Fibroblast of skin of right quadriceps (primary cell): ENCODE data around the gene DOCK2.
A peak's percentile ranks its signal among the peaks of the same experiment; 100 is the strongest.
"Not testable (repeated sequence)": the region's sequence is repeated elsewhere in the genome, so short reads cannot be mapped to it uniquely, and the experiment has no call there.

ENCODE experiments used
- DNase-seq: peaks from one replicate; pipeline ENCODE4 v3.0.0-alpha.2; 2013

DOCK2 gene

DNA sequence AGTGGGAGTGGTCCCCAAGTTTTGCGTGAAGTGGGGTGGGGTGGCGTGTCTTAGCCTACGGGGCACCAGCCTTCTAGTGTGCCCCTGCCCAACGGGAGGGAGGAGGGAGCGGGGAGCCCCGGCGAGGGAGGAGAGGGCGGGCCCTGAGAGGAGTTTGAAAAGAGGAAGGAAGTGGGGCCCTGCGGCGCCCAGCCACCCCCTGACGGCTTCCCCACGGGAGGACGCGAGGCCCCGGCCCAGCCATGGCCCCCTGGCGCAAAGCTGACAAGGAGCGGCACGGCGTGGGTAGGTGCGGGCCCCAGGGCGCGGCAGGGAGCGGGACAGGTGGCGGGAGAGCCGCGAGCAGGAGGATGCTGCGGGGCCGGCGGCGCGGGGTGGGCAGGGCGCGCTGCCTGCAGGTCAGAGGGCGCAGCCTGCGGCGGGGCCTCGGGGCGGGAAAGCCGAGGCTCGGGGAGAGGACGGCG, at the start of gene DOCK2:
DOCK2 (plus strand) TSS at position 191 of the 464 bp plus-strand sequence; CDS start at position 243, 52 bp downstream.
- no peak for DNase-seq

DNA sequence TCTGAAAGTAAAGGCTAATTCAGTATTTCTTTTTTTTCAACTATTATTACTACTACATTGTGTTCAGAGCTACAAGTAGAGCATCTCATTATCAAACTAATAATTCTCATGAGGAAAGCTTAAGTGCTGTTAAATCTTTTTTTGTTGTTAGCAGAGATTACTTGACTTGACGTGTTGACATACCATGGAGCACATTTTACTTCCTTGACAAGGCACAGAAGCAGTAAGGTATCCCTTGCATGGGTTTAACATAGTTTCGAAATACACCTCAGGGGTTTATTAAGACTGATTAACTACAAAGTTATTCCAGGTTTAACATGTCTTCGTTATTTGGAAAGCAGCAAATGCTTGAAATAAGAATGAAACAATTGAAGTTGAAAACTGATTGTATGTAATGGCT, 46.5 kb upstream of the DOCK2 start:
- no peak for DNase-seq

DNA sequence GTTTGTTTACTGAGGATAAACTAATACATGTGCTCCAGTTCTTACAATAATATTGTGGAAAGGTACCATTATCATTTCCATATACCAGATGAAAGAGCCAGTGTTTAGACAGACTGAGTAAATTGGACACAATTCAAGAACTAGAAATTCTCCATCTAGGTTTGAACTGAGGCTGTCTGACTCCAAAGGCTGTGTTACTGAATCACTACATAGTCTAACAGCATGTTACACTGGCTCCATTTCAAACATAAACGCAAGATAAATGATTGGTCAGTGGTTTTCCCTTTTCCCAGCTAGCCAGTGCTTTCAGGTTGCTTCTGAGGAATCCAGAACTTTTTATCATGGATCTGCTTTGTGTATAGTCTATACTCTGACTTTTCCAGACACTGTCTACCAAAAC, 45.4 kb upstream of the DOCK2 start:
- peak; percentile 19 for DNase-seq

DNA sequence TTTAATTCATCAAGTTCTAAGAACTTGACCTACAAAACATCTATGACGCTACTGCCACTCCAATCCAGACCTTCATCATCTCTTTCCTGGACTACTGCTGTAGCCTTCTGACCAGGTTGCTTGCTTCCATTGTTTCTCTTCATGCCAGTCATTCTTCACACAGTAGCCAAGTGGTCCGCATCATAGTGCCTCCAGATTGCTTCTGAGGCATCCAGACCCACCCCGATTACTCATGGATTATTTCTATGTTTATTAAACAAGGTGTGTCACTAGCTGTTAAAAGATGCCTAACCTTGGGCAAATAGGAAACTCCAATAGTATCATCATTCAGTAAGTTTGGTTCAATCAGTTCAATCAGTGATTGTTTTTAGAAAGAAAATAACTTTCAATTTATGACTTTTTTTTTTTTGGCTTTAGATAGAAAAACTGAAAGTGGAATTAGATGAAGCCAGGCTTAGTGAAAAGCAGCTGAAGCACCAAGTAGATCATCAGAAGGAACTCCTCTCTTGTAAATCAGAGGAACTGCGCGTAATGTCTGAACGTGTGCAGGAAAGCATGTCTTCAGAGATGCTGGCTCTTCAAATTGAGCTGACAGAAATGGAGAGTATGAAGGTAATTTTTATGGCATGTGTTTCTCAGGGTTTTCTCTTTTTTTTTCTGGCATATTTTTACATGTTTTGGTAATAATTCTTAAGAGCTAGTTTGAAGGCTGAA, 44.0 kb upstream of the DOCK2 start:
- DNase-seq, result no peak

DNA sequence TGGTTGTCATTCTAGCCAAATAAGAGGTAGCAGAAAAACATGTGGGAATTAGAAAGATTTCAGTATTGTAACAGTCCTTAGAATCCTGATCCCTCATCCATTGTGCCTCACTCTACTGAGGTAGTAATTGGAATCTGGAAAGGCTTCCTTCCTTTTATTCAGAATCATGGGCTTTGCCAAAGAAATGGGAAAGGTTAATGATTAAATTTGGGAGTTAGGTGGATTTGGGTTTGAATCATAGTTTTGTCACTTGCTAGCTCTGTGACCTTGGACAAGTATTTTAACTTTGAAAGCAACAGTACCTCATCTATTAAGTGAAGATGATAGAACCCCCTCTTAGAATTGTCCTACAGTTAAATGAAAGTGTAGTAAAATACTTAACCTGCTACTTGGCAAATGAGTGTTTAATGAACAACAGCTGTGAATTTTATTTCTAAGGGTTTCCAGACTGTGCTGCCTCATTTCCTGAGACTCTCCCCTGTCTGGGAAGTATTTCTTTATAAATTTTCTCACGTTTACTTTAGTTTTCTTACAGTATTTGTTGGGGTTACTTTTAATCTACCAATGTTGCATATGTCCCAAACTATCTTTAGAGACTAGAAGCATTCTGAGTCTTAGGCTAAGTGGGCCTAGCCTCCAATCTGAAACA, 41.8 kb upstream of the DOCK2 start:
- peak; percentile 44 for DNase-seq

DNA sequence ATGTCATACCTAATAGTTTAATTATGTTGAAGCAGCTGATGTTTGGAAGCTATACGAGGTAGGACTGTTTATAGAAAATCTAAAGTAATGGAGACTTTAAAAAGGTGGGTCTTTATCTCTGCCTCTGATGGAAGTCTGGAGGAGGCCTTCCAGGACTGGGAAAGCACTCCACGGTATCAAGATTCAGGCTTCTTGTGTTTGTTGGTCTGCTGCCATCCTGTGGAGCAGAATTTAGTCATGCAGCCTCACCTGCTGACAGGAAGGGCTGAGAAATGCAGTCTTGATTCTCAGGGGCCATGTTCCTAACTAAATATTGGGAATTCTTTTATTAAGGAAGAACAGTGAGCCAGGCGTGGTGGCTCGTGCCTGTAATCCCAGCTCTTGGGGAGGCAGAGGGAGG, 37.6 kb upstream of the DOCK2 start:
- no peak for DNase-seq

DNA sequence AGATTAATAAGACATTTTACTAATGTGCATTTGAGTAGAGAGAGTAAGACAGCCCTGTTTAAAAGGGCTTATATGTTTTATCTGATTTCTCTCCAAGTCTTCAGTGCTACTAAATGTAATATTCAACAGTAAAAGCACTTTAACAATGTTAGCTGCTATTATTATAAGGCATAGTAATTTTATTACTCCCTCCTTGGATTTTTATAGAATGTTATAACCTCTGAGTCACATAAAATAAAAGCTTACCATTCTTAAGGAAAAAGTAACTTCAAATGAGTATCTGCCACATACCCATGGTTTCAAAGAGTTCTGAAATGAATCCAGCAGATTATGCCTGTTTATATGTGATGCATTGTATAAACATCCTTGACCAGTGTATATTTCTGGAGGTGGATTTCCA, 34.5 kb upstream of the DOCK2 start:
- peak; percentile 40 for DNase-seq

DNA sequence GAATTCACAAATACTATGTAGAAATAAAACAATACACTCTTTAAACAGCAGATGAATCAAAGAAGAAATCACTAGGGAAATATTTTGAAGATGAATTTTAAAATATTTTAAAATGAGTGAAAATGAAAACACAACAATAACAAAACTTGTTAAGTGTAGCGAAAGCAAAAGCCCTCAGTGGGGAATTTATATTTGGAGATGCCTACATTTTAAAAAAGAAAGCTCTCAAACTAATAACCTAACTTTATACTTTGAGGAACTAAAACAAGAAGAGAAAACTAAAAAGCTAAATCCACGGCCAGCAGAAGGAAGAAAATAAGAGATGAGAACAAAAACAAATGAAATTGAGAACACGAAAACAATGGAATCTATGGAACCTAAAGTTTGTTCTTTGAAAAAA, 30.8 kb upstream of the DOCK2 start:
- DNase-seq, result no peak

DNA sequence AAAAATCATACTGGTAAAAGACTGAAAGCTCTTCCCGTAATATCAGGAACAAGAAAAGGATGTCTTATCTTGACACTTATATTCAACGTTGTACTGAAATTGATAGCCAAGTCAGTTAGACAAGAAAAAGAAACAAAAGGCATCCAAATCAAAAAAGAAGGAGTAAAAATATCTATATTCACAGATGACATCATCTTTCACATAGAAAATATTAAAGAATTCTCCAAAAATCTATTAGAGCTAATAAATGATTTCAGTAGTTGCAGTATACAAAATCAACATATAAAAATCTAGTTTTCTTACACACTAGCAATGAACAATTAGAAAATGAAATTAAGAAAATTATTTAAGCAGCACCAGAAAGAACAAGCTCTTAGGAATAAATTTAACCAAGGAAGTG, 29.2 kb upstream of the DOCK2 start:
- no peak for DNase-seq

DNA sequence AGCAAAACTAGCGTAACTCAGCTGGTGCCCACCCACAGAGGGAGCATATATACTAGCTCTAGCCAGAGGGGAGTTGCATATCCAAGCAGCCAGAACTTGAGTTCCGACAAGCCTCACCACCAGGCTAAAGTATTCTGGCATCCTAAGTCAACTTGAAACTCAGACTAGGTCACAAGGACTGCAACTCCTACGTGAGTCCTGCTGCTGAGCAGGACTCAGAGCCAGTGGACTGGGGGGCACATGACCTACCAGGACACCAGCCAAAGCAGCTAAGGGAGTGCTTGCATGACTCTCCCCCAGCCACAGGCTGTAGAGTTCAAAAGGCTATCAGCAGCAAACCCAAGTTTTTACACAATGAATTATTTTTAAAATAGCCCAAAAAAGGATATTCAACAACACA, 27.4 kb upstream of the DOCK2 start:
- no peak for DNase-seq

DNA sequence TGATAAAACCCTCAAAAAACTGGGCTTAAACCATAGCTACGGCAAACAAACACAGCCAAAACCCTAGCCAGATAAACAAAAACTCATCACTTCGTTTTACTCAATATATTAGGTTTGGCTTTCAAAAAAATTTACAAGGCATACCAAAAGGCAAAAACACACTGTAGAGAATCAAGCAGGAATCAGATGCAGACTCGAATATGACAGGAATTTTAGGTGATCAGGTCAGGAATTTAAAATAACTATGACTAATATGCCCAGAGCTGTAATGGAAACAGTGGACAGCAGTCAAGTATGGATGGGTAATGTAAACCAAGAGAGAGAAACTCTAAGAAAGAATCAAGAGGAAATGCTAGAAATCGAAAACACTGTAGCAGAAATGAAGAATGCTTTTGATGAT, 26.5 kb upstream of the DOCK2 start:
- DNase-seq, result peak; percentile 32

DNA sequence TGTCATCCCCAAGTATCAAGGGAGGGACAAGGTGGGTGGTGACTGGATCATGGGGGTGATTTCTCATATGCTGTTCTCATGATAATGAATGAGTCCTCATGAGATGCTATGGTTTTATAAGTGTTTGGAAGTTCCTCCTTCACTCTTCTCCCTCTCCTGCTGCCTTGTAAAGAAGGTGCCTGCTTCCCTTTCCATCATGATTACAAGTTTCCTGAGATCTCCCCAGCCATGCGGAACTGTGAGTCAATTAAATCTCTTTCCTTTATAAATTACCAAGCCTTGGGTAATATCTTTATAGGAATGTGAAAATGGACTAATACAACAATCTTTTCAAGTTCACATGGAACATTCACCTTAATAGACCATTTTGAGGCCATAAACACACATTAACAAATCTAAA, 21.5 kb upstream of the DOCK2 start:
- no peak for DNase-seq

DNA sequence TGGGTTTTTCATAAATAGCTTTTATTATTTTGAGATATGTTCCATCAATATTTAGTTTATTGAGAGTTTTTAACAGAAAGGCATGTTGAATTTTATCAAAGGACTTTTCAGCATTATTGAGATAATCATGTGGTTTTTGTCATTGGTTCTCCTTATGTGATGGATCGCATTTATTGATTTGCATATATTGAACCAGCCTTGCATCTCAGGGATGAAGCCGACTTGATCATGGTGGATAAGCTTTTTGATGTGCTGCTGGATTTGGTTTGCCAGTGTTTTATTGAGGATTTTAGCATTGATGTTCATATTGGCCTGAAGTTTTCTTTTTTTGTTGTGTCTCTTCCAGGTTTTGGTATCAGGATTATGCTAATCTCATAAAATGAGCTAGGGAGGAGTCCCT, 12.8 kb upstream of the DOCK2 start:
- not testable (repeated sequence) for DNase-seq

DNA sequence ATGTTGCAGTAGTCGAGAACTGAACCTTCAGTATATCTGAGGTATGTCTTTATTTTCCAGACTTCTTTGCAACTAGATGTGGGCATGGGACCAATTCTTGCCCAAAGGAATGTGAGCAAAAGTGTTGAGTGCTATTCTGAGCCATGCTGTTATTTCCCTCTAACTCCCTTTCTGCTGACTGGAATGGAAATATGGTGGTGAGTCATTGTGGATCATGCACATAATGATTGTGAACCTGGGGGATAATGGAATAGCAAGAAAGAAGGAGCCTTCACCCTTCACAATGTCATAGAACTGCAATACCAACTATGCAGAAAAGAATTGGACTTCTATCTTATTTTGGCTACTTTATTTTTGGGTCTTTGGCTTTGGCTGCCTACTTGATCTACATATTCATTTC, 10.3 kb upstream of the DOCK2 start:
- peak; percentile 98 for DNase-seq

DNA sequence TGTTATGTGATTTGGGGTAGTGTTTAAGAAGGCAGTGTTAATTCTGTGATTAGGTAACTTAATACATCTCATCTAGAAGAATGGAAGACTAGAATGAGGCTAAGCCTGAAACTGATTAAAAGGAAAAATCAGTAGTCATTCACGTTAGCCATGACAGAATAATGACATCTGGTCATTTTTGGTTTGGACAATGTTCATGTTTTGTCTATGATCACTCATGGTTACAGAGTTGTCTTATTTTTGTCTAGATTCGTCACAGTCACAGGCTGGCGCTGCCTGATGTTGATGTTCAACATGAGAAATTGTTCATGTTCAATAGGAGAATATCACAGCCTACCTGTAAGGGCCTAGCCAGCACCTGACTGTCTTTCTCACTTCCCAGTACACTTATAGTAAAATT, 9.5 kb upstream of the DOCK2 start:
- DNase-seq, result no peak

DNA sequence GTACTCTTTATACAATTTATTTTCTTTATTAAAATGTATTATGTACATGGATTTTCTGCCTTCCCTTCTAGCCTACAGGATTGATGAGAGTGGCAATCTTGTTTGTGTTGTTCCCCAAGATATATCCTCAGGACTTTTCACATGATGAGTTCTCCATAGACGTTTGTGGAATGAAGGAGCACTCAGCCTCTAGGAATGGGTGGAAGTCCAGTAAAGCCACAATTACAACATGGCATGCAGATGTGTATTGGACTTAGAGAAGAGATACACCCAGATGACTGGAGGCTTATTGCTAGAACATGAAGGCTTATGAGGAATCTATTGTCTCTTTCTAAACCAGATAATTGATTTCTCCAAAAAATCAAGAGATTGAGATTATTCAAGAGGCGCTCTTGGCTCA, 8.2 kb upstream of the DOCK2 start:
- peak; percentile 74 for DNase-seq

DNA sequence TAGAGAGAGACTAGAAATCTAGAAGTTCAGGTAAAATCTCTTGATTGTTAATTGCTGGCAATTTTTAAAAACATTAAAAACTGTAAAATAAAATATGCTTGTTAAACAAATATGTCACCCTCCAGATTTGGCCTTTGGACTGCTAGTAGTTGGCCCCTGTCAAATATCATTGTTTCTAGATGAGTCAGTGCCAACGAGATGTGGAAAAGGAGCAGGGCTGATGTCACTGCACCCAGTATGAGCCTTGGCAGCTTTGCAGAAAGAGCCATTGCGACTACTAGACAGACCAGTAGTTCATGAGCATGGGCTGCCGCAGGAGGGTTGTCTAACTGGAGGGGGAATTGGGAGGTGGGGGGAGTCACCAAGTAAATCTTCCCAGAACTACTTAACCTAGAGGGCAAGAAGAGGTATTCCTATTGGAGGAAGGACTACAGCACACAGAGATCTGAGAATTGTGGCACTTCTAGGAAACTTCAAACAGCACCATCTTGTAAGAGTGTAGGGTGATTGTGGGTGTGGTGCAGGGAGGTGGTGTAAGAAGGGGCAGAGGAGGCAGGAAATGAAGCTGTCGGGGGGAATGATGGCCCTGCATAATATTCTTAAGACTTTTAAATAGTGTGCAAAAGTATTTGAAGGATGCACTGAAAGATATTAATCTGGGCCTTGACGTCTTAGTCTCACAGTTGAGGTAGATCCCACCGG, 7.1 kb upstream of the DOCK2 start:
- peak; percentile 87 for DNase-seq

DNA sequence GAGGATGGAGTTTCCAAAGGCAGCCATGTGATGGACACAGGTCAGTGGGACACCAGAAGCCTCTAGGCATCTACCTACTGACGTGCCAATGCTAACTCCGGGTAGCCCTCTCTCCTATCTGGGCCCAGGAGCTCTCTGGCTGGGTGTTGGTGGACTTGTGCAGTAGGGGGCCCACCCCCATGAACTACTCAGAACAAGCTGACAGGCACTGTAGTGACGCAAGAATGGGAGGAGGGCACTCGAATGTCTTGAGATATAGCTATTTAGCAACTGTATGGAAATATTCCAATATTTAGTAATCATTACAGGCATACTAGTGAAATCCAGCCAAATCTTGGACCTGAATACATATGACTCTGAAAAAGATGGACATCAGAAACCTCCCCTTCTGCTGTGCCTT, 5.7 kb upstream of the DOCK2 start:
- peak; percentile 64 for DNase-seq

DNA sequence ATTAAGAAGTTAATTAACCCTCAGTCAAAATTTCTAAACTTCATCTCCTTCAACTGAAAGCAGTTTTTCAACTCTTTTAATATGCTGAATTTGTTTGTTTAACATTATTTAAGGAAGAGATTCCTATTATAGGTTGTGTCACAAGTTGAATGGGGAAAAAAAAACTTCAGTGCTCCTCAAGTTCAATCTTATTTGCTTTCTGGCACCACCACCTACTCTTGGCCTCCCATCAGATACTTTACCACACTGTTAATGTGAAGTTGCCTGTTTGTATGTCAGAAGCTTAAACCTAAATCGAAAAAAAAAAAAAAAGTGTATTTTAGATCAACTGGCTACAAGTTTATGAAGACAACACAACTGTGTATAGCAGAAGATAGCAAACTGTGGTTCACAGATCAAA, 4.1 kb upstream of the DOCK2 start:
- no peak for DNase-seq

DNA sequence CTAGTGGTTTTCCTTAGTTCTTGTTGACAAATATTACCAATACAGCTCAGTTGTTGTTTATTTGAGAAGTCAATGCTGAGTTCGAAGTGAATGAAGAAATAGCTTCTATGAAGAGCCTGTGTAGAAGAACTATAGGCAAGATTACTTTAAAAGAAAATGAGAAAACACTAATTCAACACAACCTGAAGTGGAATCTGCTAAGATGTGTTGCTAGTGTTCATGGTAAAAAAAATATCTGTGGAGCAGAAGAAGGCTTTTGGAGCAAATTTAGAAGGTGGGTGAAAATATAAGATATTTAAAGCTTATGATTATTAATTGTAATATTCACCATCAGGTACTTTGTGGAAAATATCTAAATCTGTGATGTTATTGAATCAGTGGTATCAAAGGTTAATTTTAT, 2.5 kb upstream of the DOCK2 start:
- no peak for DNase-seq

DNA sequence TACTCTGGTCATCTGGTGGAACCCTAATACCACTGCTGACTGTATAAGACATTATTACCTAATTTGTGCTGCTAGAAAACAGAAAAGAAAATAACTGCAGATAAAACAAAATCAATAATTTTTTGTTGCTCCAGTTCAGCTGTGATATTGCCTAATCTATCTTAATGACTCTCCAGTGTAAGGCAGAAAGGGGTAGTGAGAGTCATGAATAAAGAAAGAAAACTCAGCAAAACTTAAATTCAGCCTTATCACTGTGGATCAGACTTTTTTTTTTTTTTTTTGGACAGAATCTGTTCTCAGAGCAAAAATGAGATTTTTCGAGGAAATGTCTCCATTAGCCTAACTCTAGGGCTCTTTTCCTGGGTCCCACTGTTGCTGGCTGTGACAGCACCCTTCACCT, 1.1 kb upstream of the DOCK2 start:
- DNase-seq, result no peak

DNA sequence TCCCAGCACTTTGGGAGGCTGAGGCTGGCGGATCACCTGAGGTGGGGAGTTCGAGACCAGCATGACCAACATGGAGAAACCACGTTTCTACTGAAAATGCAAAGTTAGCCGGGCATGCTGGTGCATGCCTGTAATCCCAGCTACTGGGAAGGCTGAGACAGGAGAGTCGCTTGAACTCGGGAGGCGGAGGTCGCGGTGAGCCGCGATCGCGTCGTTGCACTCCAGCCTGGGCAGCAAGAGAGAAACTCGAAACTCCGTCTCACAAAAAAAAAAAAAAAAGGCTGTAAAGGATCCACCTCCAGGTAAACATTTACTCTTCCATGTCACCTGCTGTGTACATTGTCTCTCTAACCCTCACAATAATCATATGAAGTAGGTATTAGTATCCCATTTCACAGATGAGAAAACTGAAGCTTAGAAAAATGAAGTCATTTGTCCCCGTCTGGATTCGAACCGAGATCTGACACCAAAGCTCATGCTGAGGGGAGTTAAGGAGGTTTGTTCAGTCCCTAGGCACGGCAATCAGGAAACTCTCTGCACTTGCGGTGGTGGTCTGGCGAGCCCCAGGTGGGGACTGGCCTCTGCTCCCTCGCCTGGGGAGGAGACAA, 494 bp upstream of the DOCK2 start:
- DNase-seq, result no peak

DNA sequence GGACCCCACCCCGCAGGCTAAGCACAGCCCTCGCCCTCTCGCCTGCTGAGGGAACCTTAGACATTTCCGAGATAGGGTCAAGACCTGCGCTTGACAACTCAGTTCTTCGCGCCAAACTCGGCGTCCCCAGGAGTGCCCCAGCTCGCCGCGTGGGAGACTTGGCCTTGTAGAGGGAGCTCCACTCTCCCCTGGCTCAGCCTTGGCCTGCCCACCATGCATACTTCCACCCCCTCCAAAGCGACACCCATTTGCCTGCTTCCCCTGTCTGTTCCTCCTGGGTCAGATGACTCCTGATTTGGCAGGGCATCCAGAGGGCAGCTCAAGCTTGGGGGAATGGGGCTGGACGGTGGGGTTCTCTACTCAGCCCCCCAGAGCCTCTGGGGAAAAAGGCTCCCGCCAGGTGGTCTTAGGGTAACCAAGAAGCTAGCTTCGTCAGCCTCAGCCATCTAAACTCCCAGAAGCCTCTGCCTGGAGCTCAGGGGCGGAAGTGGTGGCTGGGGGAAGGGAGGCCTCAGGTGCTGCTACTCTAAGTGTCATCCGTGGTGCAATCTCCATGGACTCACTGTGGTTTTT, 560 bp downstream of the DOCK2 start:
- DNase-seq, result no peak
